Measurements from ENCODE around the gene PCID2. TPM values are rescaled to one million over a fixed set of nuclear protein-coding genes. Genes with fewer than 3 reads are reported as not detected.

PCID2 gene
- total and polyA plus RNA-seq, 2 of the 13 experiments (the other 11 are each of a cell fraction or from before 2014, with no cell fraction given) = 65.0 to 111 TPM

DNA sequence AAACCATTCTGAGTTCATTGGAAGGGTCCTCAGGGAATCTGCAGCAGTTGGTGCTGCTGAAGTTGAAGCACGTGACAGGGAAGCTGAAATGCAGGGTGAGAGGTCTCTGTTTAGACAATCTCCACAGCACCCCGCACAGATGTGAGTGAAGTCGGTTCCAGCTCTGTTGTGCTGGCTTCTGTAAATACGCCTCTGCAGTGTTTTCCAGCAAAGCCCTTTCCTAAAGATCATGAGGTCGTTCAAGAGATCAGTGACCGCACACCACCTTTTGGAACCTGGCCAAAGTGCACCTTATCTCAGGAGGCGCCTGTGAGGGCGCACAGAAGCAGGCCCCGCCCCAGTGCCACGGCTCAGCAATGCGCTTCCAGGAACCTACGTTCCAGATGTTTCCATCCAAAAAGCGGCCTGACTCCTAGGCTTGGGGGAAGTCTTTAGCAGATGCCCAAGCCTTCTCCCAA lies 11.7 kb upstream of the PCID2 start (continued):
- TF ChIP-seq PRDM4 (CRISPR knock-in tag; IDR thresholded peaks at IDR 0.05; ENCODE audit: borderline replicate concordance) (no peak), POLR2AphosphoS5 (IDR thresholded peaks at IDR 0.05; ENCODE audit: low read depth, low read length) (no peak), KDM3A (CRISPR knock-in tag; IDR thresholded peaks at IDR 0.05; ENCODE audit: low read depth) (no peak), RBM39 (IDR thresholded peaks at IDR 0.05; ENCODE audit: low read depth, low read length, poor library complexity, severe bottlenecking) (no peak), MEIS1 (CRISPR knock-in tag; IDR thresholded peaks at IDR 0.05; ENCODE audit: borderline replicate concordance) (peak; percentile 52; the same call in 1 of the 2 replicates), ZNF567 (CRISPR knock-in tag; IDR thresholded peaks at IDR 0.05; ENCODE audit: borderline replicate concordance) (no peak), TOE1 (CRISPR knock-in tag; IDR thresholded peaks at IDR 0.05) (no peak), ZNF235 (CRISPR knock-in tag; IDR thresholded peaks at IDR 0.05; ENCODE audit: borderline replicate concordance) (peak; percentile 54; the same call in 1 of the 2 replicates), ZNF678 (CRISPR knock-in tag; IDR thresholded peaks at IDR 0.05) (no peak), ZNF605 (CRISPR knock-in tag; IDR thresholded peaks at IDR 0.05) (peak; percentile 84), ZNF660 (CRISPR knock-in tag; IDR thresholded peaks at IDR 0.05; ENCODE audit: borderline replicate concordance, low read depth) (no peak), ZNF20 (CRISPR knock-in tag; IDR thresholded peaks at IDR 0.05) (no peak), BRD4 (CRISPR knock-in tag; IDR thresholded peaks at IDR 0.05) (no peak), PAWR (CRISPR knock-in tag; IDR thresholded peaks at IDR 0.05; ENCODE audit: borderline replicate concordance) (no peak), ZNF251 (CRISPR knock-in tag; IDR thresholded peaks at IDR 0.05) (no peak), ZNF670 (CRISPR knock-in tag; IDR thresholded peaks at IDR 0.05; ENCODE audit: borderline replicate concordance) (no peak), ZNF614 (CRISPR knock-in tag; IDR thresholded peaks at IDR 0.05; ENCODE audit: borderline replicate concordance) (no peak), CCAR2 (optimal IDR thresholded peaks at IDR 0.05; ENCODE audit: low read depth, low read length) (no peak), HOMEZ (CRISPR knock-in tag; IDR thresholded peaks at IDR 0.05; ENCODE audit: low read depth) (no peak), ZNF383 (CRISPR knock-in tag; IDR thresholded peaks at IDR 0.05; ENCODE audit: borderline replicate concordance) (no peak), ZNF33A (CRISPR knock-in tag; IDR thresholded peaks at IDR 0.05; ENCODE audit: borderline replicate concordance) (no peak), ZNF205 (CRISPR knock-in tag; IDR thresholded peaks at IDR 0.05) (no peak), GFI1 (CRISPR knock-in tag; IDR thresholded peaks at IDR 0.05; ENCODE audit: borderline replicate concordance) (no peak; the same call in 1 of the 2 replicates), ATF7 (IDR thresholded peaks at IDR 0.05) (no peak), ATF7 (CRISPR knock-in tag; IDR thresholded peaks at IDR 0.05) (no peak)
- TF ChIP-seq, protein P1, sequence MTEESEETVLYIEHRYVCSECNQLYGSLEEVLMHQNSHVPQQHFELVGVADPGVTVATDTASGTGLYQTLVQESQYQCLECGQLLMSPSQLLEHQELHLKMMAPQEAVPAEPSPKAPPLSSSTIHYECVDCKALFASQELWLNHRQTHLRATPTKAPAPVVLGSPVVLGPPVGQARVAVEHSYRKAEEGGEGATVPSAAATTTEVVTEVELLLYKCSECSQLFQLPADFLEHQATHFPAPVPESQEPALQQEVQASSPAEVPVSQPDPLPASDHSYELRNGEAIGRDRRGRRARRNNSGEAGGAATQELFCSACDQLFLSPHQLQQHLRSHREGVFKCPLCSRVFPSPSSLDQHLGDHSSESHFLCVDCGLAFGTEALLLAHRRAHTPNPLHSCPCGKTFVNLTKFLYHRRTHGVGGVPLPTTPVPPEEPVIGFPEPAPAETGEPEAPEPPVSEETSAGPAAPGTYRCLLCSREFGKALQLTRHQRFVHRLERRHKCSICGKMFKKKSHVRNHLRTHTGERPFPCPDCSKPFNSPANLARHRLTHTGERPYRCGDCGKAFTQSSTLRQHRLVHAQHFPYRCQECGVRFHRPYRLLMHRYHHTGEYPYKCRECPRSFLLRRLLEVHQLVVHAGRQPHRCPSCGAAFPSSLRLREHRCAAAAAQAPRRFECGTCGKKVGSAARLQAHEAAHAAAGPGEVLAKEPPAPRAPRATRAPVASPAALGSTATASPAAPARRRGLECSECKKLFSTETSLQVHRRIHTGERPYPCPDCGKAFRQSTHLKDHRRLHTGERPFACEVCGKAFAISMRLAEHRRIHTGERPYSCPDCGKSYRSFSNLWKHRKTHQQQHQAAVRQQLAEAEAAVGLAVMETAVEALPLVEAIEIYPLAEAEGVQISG (CRISPR knock-in tag; IDR thresholded peaks at IDR 0.05) = peak; percentile 69

Measured in HepG2 (cell line).